Choroid plexus epithelial cell (primary cell): ENCODE data around the gene ZNF862.

Experiments used
- DNase-seq: peaks from one replicate; pipeline ENCODE4 v3.0.0-alpha.2; 2010; ENCODE audit warnings: low read depth
- H3K4me3 ChIP-seq: 2 replicates; pipeline ENCODE4 v1.5.1; 2011; ENCODE audit warnings: low read depth, mild to moderate bottlenecking, control low read depth, low read length, moderate library complexity
- CTCF ChIP-seq: conservative IDR thresholded peaks from 2 replicates; pipeline ENCODE4 v1.5.1; 2011; ENCODE audit warnings: low read depth, mild to moderate bottlenecking, control low read depth, inconsistent platforms, low read length, moderate library complexity

The ZNF862 gene

GRCh38 chr7:149809215-149809614, 29.0 kb upstream of the ZNF862 start:
- no peak for TF ChIP-seq CTCF
- no peak for DNase-seq
- H3K4me3 ChIP-seq: no peak overlapping the region

- no peak overlapping the region for H3K4me3 ChIP-seq
- DNase-seq: peak; percentile 45
- TF ChIP-seq CTCF: peak; percentile 63
These were observed 27.0 kb upstream of the ZNF862 start for GRCh38 chr7:149811221-149811620.

GRCh38 chr7:149811831-149812490, 26.2 kb upstream of the ZNF862 start:
- no peak for DNase-seq
- H3K4me3 ChIP-seq: no peak overlapping the region
- TF ChIP-seq CTCF: no peak

- no peak for DNase-seq
- TF ChIP-seq CTCF: no peak
- H3K4me3 ChIP-seq: no peak overlapping the region
These were observed 24.7 kb upstream of the ZNF862 start for GRCh38 chr7:149813254-149814035.

- no peak for TF ChIP-seq CTCF
- DNase-seq: no peak
- H3K4me3 ChIP-seq: no peak overlapping the region
These were observed 23.7 kb upstream of the ZNF862 start for GRCh38 chr7:149814494-149814893.

- TF ChIP-seq CTCF: no peak
- H3K4me3 ChIP-seq: no peak overlapping the region
- DNase-seq: no peak
These were observed 23.1 kb upstream of the ZNF862 start for GRCh38 chr7:149815121-149815520.

- no peak for TF ChIP-seq CTCF
- no peak overlapping the region for H3K4me3 ChIP-seq
- no peak for DNase-seq
These were observed 22.4 kb upstream of the ZNF862 start for GRCh38 chr7:149815661-149816266.
